Muscle of arm (tissue), 12 donors: ENCODE results near the gene MARCHF9. TPM values are rescaled to one million over a fixed set of nuclear protein-coding genes. Genes with fewer than 3 reads are reported as not detected.

ENCODE experiments used
- DNase-seq: peaks from one replicate; pipeline ENCODE4 v3.0.0-alpha.2; 2013
- polyA plus RNA-seq, 12 donors: library from polyadenylated mRNA; unstranded; fragments of 120-200 nt; gene quantifications; one replicate each; pipeline ENCODE4 v1.2.1, GENCODE V29; 2013; ENCODE audit not compliant: insufficient read length in 12 of 12

Gene MARCHF9
- polyA plus RNA-seq, 12 donors: 5.1 to 12.2 (median 7.8) TPM; not detected in 1

DNA sequence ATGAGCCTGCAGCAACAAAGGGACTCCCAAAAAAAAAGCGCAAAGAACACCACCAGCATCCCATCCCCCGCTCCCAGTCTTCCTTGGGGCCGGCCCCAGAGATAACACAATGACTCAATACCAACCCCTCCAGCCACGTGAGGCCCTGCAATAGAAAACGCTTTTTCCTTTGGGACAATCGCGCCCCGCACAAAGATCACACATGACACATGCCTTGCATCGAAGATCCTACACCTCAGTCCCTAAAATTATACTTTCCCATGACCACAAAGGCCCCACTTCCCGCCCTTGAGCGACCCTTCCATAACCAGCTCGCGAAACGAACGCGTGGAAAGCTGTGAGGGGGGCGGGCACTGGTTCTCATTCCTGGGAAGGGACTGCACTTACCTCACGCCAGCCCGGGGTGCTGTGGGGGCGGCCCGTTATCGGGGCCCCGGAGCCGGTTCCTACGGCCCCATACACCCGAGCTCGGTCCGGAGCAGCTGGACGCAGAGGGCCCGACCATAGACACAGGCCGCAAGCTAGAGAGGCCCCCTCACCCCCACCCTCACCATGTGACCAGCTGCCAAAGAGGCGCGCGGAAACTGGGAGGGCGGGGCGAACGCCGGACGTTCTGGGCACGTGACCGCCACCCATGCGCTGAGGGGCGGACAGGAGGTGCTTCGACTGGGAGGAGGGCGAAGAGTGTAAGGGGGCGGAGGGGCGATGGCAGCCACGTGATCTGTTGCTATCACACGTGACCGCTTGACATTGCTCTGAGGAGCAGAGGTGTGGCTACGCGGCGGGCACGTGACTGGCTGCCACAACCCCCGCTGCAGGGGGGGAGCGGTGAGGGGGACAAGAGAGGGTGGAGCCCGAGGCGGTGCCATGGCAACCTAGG lies 2.9 kb upstream of the MARCHF9 start, which contains the start of gene CDK4:
CDK4 (minus strand) TSS at position 523 of the 880 bp plus-strand sequence. CDS start 593 bp downstream, outside the sequence.
- DNase-seq: peak; percentile 98

DNA sequence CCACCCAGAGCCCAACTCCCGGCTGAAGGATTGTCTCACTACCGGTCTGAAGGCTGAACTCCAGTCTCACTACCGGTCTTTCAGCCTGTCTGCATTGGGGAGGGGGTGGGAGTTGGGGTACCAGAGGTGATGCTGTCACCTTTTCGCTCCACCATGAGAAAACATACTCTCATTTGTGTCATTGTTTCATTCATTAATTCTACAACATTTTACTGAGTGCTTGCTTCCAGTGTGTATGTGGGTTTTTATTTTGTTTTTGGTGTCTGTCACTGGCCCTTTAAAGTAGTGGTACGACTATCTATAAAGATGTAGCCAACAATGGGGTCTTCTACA lies 2.3 kb upstream of the MARCHF9 start:
- DNase-seq: no peak

DNA sequence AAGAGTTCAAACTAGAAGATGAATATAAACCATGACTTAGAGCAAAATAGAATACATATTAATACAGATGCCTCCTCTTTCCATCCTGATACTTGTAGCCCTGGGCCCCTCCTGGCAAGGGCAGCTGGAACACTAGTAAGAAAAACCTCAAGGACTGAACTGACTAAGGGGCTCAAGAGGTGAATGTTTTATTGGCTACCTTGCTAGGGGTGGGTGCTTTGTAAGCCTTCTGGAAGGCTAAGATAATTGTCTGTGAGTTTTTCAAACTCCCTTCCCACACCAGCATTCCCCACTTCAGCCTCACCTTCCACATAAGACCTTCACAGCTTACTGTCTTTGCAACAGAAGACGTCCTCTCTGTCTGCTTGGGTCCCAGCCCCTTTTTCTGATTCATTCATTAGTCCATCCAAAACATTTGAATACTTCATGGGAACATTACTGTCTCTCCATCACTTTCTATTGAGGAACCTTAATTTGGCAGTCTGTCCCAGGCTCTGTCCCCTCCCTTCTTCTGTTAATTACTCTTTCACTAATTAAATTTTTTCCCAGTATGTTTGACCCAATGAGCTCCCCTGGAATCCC lies 1.1 kb upstream of the MARCHF9 start:
- no peak for DNase-seq

DNA sequence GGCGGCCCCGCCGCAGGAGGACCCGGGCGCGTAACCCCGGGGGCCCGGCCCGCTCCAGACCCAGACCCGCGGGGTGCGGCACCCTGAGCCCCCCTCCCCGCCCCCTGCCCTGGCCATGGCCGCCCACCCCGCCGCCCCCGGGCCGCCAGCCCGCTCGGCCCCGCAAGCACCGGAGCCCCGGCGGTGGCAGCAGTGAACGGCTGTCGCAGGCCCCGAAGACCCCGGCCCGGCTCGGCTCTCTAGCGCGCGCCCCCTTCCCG lies 221 bp downstream of the MARCHF9 start:
- DNase-seq: no peak

DNA sequence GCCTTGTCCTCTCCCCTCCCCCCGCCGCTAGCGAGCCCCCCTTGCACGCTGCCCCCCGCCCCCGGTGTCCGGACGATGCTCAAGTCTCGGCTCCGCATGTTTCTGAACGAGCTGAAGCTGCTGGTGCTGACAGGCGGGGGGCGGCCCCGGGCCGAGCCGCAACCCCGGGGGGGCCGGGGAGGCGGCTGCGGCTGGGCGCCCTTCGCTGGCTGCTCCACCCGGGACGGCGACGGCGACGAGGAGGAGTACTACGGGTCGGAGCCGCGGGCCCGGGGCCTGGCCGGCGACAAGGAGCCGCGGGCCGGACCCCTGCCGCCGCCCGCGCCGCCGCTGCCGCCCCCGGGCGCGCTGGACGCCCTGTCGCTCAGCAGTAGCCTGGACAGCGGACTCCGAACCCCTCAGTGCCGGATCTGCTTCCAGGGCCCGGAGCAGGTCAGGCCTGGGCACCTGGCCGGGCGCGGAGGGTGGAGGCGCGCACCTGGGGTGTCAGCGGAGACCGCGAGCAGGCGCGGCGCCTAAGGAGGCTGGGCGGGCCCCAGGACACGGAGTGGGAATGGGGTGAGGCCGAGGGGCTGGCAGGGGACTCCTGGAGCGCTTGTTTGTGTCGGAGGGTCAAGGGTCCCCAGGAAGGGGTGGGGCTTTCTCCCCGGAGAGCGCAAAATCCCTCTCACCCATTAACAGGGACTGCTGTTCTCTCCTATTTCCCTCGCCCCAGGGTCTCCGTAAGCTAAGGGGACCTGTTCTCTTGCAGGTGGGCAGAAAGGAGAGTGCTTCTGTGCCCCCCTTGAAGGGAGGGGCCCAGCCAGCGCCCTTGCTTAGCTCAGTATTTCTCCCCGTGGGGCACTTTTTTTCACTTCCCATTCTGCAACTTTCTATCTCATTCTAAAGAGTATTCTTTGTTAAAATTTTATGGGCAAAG lies 810 bp downstream of the MARCHF9 start:
- DNase-seq: no peak

DNA sequence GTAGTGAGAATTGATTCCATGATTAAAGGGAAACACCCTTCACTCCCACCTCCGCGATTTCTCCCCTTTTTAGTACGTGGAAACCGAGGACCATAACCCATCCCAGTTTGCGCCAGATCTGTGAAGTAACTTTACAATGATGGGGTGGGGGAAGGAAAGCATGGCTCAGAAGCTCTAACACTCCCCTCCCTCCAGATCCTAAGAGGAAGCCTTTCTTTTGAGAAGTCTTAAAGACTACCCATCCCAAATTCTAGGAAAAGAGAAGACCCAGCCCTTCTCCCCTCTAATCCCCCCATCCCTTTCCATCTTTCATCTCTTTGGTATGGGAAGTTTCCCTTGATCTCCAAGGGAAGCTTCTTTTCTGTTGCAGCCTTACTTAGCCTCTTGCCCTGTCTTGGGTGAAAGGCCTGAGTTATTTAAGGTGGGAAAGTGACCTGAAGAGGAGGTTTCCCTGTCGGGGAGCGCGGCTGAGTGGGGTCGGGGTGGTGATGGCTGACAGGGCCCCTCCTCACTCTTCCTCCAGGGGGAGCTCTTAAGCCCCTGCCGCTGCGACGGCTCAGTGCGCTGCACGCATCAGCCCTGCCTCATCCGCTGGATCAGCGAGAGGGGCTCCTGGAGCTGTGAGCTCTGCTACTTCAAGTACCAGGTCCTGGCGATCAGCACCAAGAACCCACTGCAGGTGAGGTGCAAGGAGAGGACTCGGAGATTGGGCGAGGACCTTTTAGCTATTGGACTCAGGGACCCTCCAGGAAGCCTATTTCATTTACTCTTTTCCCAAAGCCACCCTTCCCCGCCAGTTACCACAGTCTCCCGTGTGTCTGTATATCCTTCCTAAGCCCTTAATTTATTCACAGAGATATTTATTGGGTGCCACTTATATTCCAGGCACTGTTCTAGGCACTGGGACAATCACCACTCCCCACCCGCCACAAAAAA lies 1.8 kb downstream of the MARCHF9 start:
- no peak for DNase-seq

DNA sequence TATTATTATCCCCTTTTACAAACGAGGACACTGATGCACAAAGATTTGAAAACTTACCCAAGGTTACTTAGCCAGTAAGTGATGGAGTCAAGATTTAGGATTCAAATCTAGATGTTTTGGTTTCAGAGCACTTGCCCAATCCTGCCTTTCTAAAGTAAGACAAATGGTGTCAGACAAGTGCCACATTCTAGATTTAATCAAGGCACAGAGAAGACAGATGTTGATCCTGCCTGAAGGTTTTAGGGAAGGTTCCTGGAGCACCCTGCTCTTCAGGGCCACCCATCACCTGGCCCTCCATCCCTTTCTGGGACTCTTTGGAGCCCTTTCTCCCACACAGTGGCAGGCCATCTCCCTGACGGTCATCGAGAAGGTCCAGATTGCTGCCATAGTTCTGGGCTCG lies 2.9 kb downstream of the MARCHF9 start:
- no peak for DNase-seq

DNA sequence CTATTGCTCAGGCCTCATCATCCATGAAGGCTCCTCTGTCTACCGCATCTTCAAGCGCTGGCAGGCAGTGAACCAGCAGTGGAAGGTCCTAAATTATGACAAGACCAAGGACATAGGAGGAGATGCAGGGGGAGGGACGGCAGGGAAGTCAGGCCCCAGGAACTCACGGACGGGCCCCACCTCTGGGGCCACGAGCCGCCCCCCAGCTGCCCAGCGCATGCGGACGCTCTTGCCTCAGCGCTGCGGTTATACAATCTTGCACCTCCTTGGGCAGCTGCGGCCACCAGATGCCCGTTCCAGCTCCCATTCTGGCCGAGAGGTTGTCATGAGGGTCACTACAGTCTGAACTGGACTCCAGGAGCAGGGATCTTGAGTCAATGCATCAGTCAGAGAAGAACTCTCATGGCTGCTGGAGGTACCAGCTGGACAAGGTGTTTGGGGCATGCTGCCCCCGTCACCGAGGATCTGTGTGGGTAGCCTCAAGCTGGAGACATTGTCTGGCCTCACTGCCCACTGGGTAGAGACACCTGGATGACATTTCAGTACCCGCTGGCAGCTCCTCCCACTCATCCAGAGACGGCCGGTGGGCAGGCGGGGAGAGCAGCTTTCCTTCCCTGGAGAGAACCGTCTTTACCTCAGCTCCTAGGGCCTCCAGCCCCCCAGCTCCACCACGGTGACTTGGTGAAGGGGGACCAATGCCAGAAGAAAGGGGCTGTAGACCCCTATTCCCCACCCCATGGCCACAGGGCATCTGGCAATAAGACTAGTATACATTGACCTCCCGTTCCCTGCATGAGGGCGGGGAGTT lies 3.9 kb downstream of the MARCHF9 start:
- no peak for DNase-seq

DNA sequence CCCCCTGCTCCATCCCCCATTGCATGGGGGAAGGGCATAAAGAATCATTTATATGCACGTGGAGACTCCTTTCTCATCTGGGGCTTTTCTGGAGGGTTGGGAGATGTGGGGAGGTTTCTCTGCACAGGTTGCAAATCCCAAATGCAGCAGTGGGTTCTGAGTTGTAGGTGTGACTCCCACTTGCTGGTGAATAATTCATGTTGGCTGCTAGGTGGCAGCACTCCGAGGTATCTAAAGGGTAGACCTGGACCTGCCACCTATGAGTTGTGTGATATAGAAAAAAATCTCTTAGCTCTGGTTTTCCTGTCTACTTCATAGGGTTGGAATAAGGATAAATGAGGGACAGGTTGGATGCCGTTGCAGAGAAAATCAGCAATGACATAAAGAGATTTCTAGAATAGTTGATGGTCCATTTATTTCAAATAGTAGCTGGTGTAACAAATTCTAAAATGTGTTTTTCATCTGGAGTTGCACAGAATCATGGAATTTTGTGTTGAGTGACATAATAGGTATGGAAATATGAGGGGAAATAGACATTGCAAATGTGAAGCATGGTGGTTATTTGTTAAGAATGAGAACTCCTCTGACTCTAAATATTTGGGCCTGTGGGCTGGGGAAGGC lies 4.6 kb downstream of the MARCHF9 start:
- no peak for DNase-seq

DNA sequence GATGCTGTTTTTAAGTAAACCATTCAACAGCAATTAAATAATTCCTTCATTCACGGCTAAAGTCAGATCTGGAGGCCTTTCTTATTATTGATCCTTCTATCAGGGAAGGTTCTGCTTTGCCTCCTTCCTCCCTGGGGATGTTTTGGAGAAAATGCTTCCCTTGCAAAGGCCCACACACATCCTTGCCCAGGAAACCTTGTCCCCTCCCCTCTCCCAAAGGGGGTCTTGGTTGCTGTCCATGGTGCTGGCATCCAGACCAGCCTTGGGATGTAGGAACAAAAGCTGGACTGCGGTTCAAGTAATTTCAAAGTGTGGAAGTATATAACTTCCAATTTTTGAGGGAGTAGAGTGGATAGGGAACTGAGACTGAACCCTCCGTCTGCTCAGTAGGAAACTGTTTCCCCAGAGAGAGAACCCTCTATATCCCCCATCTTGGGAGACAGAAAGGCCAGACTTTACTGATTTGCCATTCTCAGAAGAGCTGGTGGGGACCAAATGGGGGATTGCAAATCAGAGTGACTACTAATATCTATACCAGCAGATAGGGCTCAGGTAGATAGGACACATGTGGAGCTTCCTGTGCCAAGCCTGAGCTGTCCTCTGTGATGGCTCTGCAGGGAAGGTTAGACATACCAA lies 5.6 kb downstream of the MARCHF9 start:
- DNase-seq: no peak

DNA sequence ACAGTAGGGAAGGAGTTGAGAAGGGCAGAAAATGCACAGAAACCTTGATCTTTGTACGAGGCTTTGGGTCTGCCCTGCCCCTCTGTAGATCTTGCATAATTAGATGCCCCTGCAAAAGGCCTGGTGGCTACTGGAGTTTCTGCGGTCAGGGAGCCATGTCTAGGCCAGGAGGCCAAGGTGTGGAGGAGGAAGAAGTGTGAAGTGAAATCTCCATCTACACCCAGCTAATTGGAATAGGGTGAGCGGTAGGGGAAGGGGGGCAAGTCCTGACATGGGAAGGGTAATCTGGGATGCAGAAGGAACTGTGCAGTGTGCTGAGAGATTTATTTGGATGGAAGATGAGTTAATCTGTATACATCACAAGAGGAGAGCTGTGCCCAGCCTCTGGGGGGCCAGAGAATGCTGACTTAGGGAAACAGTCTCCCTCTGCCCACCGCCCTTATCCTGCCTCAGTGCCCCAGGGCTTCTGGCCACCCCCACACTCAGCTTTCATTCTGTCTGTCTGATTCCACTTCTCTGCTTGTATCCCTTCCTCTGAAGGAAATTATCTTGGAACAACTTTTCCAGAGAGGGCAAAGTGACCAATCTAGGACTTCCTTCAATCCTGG lies 6.6 kb downstream of the MARCHF9 start:
- no peak for DNase-seq

DNA sequence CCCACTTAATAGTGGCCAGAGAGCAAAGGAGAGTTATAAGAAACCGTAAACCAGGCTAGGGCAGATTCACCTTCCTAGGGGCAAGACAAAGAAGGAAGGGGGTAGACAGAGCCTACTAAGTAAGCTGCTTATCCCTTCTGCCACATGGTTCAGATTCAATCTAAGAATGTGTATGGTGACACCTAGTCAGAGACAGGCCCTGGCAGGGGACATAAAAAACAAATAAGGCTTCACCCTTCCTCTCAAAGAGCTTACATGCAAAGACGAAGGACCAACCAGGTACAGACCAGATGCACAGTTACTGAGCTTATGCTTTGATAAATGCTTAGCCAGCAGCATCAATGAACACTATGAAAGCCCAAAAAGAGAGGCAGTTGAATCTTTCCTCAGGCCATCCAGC lies 7.6 kb downstream of the MARCHF9 start:
- no peak for DNase-seq

DNA sequence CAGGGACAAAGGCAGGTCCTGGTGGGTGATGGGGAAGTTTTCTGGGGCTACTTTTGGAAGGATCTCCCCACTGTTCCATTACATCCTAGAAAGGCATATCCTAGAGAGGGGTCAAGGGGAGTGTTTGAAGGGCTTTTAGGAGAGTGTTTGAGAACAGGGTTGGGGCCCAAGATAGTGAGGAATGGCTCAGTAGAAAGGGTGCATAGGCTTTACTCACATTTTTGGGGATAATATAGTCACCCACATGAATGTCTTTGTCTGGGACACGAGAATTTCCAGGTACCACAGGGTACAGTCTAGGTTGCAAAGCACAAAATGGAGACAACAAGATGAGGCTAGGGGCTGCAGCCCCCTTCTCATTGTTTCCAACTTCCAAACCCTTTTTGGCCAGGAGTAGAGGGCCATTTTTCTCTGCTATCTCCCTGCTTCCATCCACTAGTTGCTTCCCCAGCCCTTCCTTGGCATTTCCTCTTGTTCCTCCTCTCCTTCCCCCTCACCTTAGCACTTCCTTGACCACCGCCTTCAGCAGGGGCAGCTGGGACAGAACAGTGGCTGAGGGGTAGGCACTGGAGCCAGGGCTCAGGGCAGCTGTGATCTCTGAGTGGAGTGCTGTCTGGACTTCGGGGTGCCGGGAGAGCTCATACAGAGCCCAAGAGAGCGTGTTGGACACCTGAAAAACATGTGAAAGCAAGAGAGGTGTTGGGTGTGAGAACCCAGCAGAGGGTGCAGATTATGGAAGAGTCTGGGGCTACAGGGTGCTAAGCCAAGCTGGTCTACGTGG lies 9.2 kb downstream of the MARCHF9 start:
- no peak for DNase-seq

DNA sequence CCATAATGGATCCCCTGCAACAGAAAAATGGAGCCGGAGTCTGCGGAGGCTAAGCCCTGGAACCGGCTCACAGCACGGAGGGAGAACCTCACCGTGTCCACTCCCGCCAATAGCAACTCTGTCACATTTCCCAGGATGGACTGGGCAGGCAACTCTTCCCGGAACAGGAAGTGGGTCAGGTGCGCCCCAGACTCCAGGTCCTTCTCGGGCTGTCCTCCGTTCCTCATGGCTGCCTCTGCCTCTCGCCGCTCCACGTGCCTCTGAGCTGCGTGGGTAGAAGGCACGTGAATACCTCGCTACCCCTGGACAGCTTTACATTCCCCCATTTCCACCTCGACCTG lies 9.7 kb downstream of the MARCHF9 start:
- DNase-seq: no peak

DNA sequence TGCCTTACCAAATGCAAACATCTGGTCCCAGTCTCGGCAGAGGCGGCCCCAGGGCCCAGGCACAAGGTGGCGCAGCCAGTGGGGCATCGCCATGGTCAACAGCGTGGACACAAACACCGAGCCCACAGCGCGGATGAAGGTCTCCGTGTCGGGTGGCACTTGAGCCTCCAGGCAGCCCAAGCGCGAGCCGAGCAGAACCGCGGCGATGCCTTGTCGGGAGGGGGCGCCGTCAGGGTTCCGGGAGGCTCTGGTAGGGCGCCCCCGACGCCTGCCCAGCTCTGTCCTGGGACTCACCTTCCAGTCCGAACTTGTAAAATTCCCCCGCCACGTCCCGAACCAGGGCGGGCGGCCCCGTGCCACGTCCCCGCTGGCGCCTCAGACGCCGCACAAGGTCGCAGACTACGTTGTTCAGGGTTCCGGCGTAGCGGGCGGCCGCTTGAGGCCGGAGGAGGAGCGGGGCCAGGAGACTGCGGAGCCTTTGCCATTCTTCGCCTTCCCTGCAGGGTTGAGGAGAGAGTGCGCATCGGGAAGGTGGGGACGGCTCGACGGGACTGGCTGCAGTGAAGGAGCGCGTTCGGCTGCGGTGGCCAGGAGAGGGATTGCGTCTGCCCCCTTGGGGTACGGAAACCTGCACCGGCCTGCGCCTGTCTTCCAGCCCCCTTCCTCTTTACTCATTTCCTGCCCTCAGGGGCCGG lies 10.2 kb downstream of the MARCHF9 start:
- no peak for DNase-seq

DNA sequence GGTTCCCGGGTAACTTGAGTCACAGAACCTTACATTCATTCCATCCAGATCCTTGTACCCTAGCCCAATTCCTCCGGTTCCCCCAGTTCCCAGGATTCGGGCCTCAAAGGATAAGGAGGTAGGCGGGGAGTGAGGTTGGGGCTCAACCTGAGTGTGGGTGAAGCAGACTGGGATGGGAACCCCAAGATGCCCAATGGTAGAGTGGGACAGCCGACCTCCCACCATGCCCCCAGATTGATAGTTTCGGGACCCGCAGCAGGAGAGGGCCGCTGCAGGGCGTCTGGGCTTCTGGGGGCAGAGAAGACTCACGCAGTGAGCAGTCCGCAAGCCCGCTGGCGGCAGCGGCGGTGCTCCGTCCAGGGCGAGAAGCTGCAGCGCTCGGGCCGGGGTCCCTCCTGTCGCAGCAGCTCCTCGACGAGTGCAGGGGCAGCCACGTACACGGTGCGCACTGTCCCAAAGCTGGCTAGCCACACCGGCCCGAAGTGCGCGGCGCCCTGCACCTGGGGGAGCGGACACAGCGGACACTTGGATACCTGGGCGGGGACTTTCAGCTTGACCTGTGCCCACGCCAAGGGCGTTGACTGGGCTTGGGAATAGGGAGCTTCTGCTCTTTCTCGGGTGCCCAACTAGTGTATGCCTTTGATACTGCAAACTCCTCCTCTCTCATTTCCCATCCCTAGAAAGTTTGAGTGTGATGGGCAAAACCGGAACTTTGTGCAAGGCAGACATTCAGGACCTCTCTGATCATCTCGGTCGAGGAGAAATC lies 11.0 kb downstream of the MARCHF9 start:
- no peak for DNase-seq
